K562 (cell line): ENCODE results near the gene INPP5E. TPM values are rescaled to one million over a fixed set of nuclear protein-coding genes. Genes with fewer than 3 reads are reported as not detected.
A peak's percentile ranks its signal among the peaks of the same experiment; 100 is the strongest.

ENCODE experiments used
- ATAC-seq: fragments of 200-7000 bp; cut with Tn5 transposase; 3 replicates; pipeline ENCODE4 v1.9.1; 2020; ENCODE audit warnings: moderate library complexity
- BruUV-seq: library from RNA; stranded (reverse); fragments of 400-500 nt; replicated peaks from 2 replicates; lab custom pipeline; 2021; lab: Mats Ljungman, UMichigan
- CTCF ChIA-PET: fragments of 300-600 bp; formaldehyde crosslinking; extraction: SDS; loops from one replicate; lab custom pipeline; 2021; ENCODE audit warnings: low intra/inter-chr PET ratio; lab: Yijun Ruan, JAX
- POLR2A ChIA-PET: fragments of 300-600, 350-650 bp; sonication (Branson Sonifier 250); formaldehyde crosslinking; extraction: SDS; loops from one replicate; lab custom pipeline; 2021; ENCODE audit warnings: antibody characterized with exemption, inconsistent platforms; lab: Yijun Ruan, JAX
- DNase-seq, 4 experiments: peaks; one replicate each; pipeline versions ENCODE4 v3.0.0 to v3.0.0-alpha.2; 2011 to 2018; ENCODE audit warnings: low spot score in 3 of 4, mixed read lengths in 3 of 4; ENCODE audit errors: extremely low read depth in 1 of 4
- FAIRE-seq: peaks from 2 replicates; lab custom pipeline; 2011; peaks lifted over from hg19 to GRCh38; lab: Jason Lieb, UNC
- H2AFZ ChIP-seq: 2 replicates; pipeline ENCODE4 v1.6.0; 2011; ENCODE audit warnings: low read depth, low read length, control low read depth, inconsistent platforms
- H3K27ac ChIP-seq: fragments of 200-600 bp; 3 replicates; pipeline ENCODE4 v1.8.0; 2011; ENCODE audit warnings: low read depth, mild to moderate bottlenecking, control low read depth, inconsistent platforms, low read length, moderate library complexity, mixed read lengths; ENCODE audit errors: extremely low read depth
- H3K27me3 ChIP-seq, 2 experiments: fragments of 300-600 bp in 1 of 2; 2 replicates in 1 of 2; 3 replicates in 1 of 2; pipeline versions ENCODE4 v1.6.0 to v1.8.0; 2011; ENCODE audit warnings: inconsistent platforms in 2 of 2, low read length in 2 of 2, mild to moderate bottlenecking in 1 of 2, mixed read lengths in 1 of 2, moderate library complexity in 1 of 2; ENCODE audit not compliant: control insufficient read depth in 2 of 2, insufficient read depth in 2 of 2
- H3K36me3 ChIP-seq: fragments of 300-600 bp; 3 replicates; pipeline ENCODE4 v1.8.0; 2011; ENCODE audit warnings: mild to moderate bottlenecking, low read length, inconsistent platforms; ENCODE audit not compliant: control insufficient read depth, insufficient read depth
- H3K4me1 ChIP-seq, 2 experiments: fragments of 200-600 bp in 1 of 2; replicated peaks in 1 of 2; 2 replicates in 1 of 2; 3 replicates in 1 of 2; pipeline versions ENCODE4 v1.5.1 to v1.8.0; 2011; ENCODE audit warnings: inconsistent platforms in 2 of 2, low read length in 2 of 2, mild to moderate bottlenecking in 1 of 2, mixed read lengths in 1 of 2, moderate library complexity in 1 of 2; ENCODE audit not compliant: control insufficient read depth in 2 of 2, insufficient read depth in 2 of 2
- H3K4me2 ChIP-seq: 2 replicates; pipeline ENCODE4 v1.6.1; 2011; ENCODE audit warnings: low read length, control low read depth, inconsistent platforms, mixed read lengths; ENCODE audit not compliant: insufficient read depth
- H3K4me3 ChIP-seq: fragments of 200-600 bp; sonication (generic), shearing (Covaris generic); 2 replicates; pipeline ENCODE4 v1.5.1; 2016; ENCODE audit warnings: control low read depth, inconsistent platforms
- H3K79me2 ChIP-seq: fragments of 200-600 bp; 3 replicates; pipeline ENCODE4 v1.8.0; 2011; ENCODE audit warnings: low read length, inconsistent platforms; ENCODE audit not compliant: control insufficient read depth, insufficient read depth
- H3K9ac ChIP-seq, 2 experiments: 2 replicates each; pipeline versions ENCODE4 v1.6.0 to v1.6.1; 2011; ENCODE audit warnings: low read depth in 2 of 2, low read length in 2 of 2, control low read depth in 1 of 2, inconsistent platforms in 1 of 2, mild to moderate bottlenecking in 1 of 2, mixed read lengths in 1 of 2; ENCODE audit not compliant: insufficient read depth in 1 of 2
- H3K9me1 ChIP-seq: one replicate; pipeline ENCODE4 v1.6.0; 2011; ENCODE audit warnings: inconsistent platforms, mild to moderate bottlenecking, low read length, moderate library complexity; ENCODE audit not compliant: control insufficient read depth, insufficient read depth
- H3K9me3 ChIP-seq: replicated peaks from 2 replicates; pipeline ENCODE4 v1.5.1; 2011; ENCODE audit warnings: low read depth, low read length, inconsistent platforms; ENCODE audit not compliant: control insufficient read depth, insufficient read depth
- H4K20me1 ChIP-seq: replicated peaks from 2 replicates; pipeline ENCODE4 v1.6.1; 2011; ENCODE audit warnings: low read length, inconsistent platforms, mixed read lengths; ENCODE audit not compliant: control insufficient read depth, insufficient read depth
- EHMT2 ChIP-seq: fragments of 450-650 bp; IDR thresholded peaks from 2 replicates; pipeline ENCODE4 v1.6.1; 2018; ENCODE audit warnings: antibody characterized with exemption
- ESRRB ChIP-seq: fragments of 250-450 bp; sonication (Bioruptor Pico); IDR thresholded peaks from 2 replicates; pipeline ENCODE4 v1.5.0; 2020; ENCODE audit warnings: mild to moderate bottlenecking, moderate library complexity, borderline replicate concordance
- ETV5 ChIP-seq: sonication (generic); formaldehyde crosslinking; IDR thresholded peaks from 2 replicates; pipeline ENCODE4 v1.4.0; 2020; ENCODE audit warnings: low read depth, mild to moderate bottlenecking, missing genetic modification reagents
- RBM34 ChIP-seq: fragments of 200-400 bp; formaldehyde crosslinking; IDR thresholded peaks from 2 replicates; pipeline ENCODE4 v1.6.1; 2018; ENCODE audit warnings: low read length, borderline replicate concordance; ENCODE audit not compliant: insufficient read depth
- SIN3A ChIP-seq, 2 experiments: fragments of 150-350 bp in 1 of 2; IDR thresholded peaks; 2 replicates each; pipeline ENCODE4 v1.6.1; 2011 to 2016; ENCODE audit warnings: borderline replicate concordance in 2 of 2, low read depth in 2 of 2, low read length in 2 of 2, mild to moderate bottlenecking in 2 of 2, moderate library complexity in 2 of 2; ENCODE audit not compliant: control insufficient read depth in 1 of 2
- ZNF655 ChIP-seq: fragments of 250-450 bp; sonication (Bioruptor Pico); IDR thresholded peaks from 2 replicates; pipeline ENCODE4 v1.5.0; 2021
- WGBS: fragments of 100-300 bp; shearing (Covaris generic); methylation state at CpG from one replicate; pipeline ENCODE4 v1.1.6; 2016; ENCODE audit warnings: low coverage, mixed read lengths; ENCODE audit not compliant: insufficient coverage; ENCODE audit errors: missing lambda C conversion rate; 5-methylcytosine and 5-hydroxymethylcytosine counted together
- in situ Hi-C: fragments of 300-500 bp; cut with MboI; formaldehyde crosslinking; loops from 4 replicates; pipeline ENCODE4 v1.15.0; 2018; ENCODE audit warnings: inconsistent platforms, mixed read lengths
- intact Hi-C: fragments of 100-400 bp; cut with micrococcal nuclease; formaldehyde crosslinking; loops from 2 replicates; pipeline ENCODE4 v1.14.2; 2022
- polyA plus RNA-seq, 8 experiments: library from polyadenylated mRNA; depleted of rRNA in 4 of 8; stranded (reverse) in 5 of 8; unstranded in 3 of 8; fragments of >200 nt; fragmentation: Nextera tagmentation in 2 of 8; fragmentation: Illumina TruSeq in 1 of 8; extraction: Ambion mirVana in 2 of 8; extraction: Trizol in 1 of 8; gene quantifications; 2 replicates each; pipeline versions ENCODE4 v1.2.1 to v1.2.3, GENCODE V29; 2011 to 2014; ENCODE audit warnings: inconsistent platforms in 1 of 8, missing spikeins in 1 of 8
- total RNA-seq, 7 experiments: library from RNA; depleted of rRNA in 6 of 7; stranded (reverse); fragments of >200 nt in 6 of 7; fragmentation: Illumina TruSeq in 2 of 7; extraction: Trizol in 2 of 7; gene quantifications; 2 replicates each; pipeline versions ENCODE4 v1.2.1 to v1.2.3, GENCODE V29; 2011 to 2021; ENCODE audit warnings: low replicate concordance in 1 of 7
- TF ChIP-seq, protein P1 (sequence below), 2 experiments: IDR thresholded peaks; 2 replicates each; pipeline ENCODE4 v1.6.1; 2012; ENCODE audit warnings: improper control_type of control experiment in 2 of 2, low read depth in 2 of 2, low read length in 2 of 2, borderline replicate concordance in 1 of 2
- TF ChIP-seq, protein P2 (sequence below): fragments of 250-450 bp; sonication (Bioruptor Pico); IDR thresholded peaks from 2 replicates; pipeline ENCODE4 v1.4.0; 2020; ENCODE audit warnings: mild to moderate bottlenecking, moderate library complexity
- TF ChIP-seq, protein P3 (sequence below): sonication (generic); formaldehyde crosslinking; IDR thresholded peaks from 2 replicates; pipeline ENCODE4 v1.4.0; 2020; ENCODE audit warnings: mild to moderate bottlenecking, missing genetic modification reagents

INPP5E gene
- total and polyA plus RNA-seq, 9 of the 15 experiments (the other 6 are each of a cell fraction or from before 2014, with no cell fraction given): 0.38 to 17.4 (median 4.9) TPM

DNA sequence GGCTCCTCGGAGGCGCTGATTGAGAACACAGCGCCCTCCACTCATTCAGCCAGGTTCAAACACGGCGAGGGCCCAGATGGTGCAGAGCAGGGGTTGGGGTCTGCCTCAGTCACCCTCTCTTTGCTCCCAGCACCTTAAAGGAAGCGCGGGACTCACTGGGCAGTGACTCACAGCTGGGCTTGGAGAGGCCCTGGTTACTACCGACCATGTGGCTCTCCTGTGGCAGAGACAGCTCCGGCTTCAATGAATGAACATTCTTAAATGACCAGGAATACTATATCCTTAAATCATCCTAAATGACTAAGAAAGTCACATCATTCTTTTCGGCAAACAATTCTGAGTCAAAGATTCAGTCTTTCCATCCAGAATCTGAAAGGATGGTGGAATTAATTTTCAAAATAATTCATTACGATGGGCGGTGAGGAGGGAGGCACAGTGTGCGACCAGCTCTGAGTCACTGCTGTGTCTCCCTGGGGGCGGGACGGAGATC is 1.6 kb upstream of the INPP5E start (continued):
- TF ChIP-seq ZNF655 (CRISPR knock-in tag): no peak

DNA sequence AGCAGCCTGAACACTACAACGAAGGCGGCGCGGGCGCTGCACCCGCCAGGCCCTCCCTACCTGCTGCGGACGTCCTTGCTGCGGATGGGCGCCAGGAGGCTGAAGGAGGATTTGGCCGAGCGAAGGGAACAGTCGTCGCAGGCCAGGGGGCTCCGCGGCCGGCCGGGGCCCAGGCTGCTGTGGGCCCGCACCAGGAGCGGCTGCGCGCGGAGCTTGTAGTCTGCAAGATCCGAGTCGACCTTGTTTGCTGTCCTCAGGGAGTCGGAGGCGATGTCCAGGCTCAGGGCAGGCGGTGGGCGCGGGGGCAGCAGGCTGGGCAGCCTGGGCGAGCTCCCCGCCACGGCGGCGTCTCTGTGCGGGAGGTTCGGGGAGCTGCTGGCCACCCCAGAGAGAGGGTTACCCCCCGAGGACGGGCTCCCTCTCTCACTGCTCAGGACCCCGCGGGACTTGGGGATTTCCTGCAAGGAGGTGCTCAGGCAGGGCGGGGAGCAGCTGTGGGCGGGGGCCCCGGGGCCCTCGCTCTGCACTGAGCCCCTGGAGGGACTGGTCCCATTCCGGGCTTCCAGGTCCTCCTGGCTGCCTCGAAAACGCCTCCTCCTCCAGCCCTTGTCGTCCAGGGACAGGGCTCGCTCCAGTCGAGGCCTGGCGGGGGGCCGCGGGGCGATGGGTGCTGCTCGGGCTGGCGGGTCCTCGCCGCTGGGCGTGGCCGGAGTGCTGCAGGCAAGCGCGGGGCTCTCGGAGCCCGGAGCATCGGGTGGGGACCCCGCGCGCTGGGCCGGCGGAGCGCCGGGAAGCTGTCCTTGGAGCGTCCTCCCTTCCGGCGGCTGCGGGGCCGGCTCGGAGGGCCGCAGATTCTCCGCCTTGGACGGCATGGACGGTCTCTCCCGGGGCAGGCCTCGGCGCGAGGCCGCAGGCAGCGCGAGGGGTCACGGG is 831 bp downstream of the INPP5E start:
- Histone ChIP-seq H2AFZ (peak overlapping the region; percentile 79), H3K27ac (peak overlapping the region; percentile 87), H3K27me3 (no peaks in the 10 kb centered on the region), H3K4me1 (peaks cover 21 to 61% of the 10 kb centered on the region in 2 experiments), H3K4me3 (peak overlapping the region; percentile 92), H3K9ac (peak overlapping the region; percentile 82 to 98; a peak in 3 of 4 replicates), H3K4me2 (peak overlapping the region; percentile 83), H3K9me3 (no peaks in the 10 kb centered on the region), H3K9me1 (peaks cover 14% of the 10 kb centered on the region), H4K20me1 (peaks cover 28% of the 10 kb centered on the region; the same call in 1 of the 2 replicates), H3K79me2 (peaks cover 49% of the 10 kb centered on the region), H3K36me3 (peaks cover 61% of the 10 kb centered on the region; the same call in 2 of the 3 replicates)
- no TSS peak for BruUV-seq
- POLR2A ChIA-PET: interaction anchor here (0.8 to 2.2 kb wide), 4 partner anchors 9 to 76 kb away, joined by 3 to 9 read pairs (median 4); partner anchors contain the start of genes ENTR1 and PMPCA
- WGBS: 3% methylated on average over 39 of the region's 91 CpGs
- ATAC-seq (peak; percentile 70), FAIRE-seq (no peak), DNase-seq (peak; percentile 47 to 78 (median 72))
- CTCF ChIA-PET: interaction anchor here (0.6 kb wide), 1 partner anchor 193 kb away, joined by 3 read pairs; no protein-coding TSS in a partner anchor
- in situ Hi-C loops (no loop called here), intact Hi-C loops (no loop called here)
- TF ChIP-seq ETV5 (CRISPR knock-in tag) (0 out of 2 replicates have a peak, but pooled peaks have one; percentile 45), SIN3A (IDR thresholded peaks at IDR 0.05; ENCODE audit: borderline replicate concordance in 2 of 2, control insufficient read depth in 1 of 2, low read depth in 2 of 2, low read length in 2 of 2) (peak; percentile 9 to 22; a peak in 1 of 4 replicates), ESRRB (CRISPR knock-in tag) (no peak), EHMT2 (no peak), RBM34 (no peak)
- TF ChIP-seq, protein P1, sequence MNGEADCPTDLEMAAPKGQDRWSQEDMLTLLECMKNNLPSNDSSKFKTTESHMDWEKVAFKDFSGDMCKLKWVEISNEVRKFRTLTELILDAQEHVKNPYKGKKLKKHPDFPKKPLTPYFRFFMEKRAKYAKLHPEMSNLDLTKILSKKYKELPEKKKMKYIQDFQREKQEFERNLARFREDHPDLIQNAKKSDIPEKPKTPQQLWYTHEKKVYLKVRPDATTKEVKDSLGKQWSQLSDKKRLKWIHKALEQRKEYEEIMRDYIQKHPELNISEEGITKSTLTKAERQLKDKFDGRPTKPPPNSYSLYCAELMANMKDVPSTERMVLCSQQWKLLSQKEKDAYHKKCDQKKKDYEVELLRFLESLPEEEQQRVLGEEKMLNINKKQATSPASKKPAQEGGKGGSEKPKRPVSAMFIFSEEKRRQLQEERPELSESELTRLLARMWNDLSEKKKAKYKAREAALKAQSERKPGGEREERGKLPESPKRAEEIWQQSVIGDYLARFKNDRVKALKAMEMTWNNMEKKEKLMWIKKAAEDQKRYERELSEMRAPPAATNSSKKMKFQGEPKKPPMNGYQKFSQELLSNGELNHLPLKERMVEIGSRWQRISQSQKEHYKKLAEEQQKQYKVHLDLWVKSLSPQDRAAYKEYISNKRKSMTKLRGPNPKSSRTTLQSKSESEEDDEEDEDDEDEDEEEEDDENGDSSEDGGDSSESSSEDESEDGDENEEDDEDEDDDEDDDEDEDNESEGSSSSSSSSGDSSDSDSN (IDR thresholded peaks at IDR 0.05; ENCODE audit: borderline replicate concordance in 1 of 2, low read depth in 2 of 2, low read length in 2 of 2): peak; percentile 56 to 77; a peak in 1 of 4 replicates
- TF ChIP-seq, protein P2, sequence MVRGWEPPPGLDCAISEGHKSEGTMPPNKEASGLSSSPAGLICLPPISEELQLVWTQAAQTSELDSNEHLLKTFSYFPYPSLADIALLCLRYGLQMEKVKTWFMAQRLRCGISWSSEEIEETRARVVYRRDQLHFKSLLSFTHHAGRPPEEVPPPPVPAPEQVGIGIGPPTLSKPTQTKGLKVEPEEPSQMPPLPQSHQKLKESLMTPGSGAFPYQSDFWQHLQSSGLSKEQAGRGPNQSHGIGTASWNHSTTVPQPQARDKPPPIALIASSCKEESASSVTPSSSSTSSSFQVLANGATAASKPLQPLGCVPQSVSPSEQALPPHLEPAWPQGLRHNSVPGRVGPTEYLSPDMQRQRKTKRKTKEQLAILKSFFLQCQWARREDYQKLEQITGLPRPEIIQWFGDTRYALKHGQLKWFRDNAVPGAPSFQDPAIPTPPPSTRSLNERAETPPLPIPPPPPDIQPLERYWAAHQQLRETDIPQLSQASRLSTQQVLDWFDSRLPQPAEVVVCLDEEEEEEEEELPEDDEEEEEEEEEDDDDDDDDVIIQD (CRISPR knock-in tag): no peak
- TF ChIP-seq, protein P3, sequence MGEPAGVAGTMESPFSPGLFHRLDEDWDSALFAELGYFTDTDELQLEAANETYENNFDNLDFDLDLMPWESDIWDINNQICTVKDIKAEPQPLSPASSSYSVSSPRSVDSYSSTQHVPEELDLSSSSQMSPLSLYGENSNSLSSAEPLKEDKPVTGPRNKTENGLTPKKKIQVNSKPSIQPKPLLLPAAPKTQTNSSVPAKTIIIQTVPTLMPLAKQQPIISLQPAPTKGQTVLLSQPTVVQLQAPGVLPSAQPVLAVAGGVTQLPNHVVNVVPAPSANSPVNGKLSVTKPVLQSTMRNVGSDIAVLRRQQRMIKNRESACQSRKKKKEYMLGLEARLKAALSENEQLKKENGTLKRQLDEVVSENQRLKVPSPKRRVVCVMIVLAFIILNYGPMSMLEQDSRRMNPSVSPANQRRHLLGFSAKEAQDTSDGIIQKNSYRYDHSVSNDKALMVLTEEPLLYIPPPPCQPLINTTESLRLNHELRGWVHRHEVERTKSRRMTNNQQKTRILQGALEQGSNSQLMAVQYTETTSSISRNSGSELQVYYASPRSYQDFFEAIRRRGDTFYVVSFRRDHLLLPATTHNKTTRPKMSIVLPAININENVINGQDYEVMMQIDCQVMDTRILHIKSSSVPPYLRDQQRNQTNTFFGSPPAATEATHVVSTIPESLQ: no peak
